Measurements from ENCODE around the gene NUDCD2. TPM values are rescaled to one million over a fixed set of nuclear protein-coding genes. Genes with fewer than 3 reads are reported as not detected.

NUDCD2 gene
- 19.2 TPM for total RNA-seq (ENCODE audit: unreplicated experiment)
- long read RNA-seq, full-length matches to known transcripts: 3 of 7 reads
- long read RNA-seq, partial matches to known transcripts: 0 of 7 reads
- long read RNA-seq, other reads (novel, unspliced or antisense): 4 of 7 reads

GRCh38 chr5:163459819-163460561, at the start of gene NUDCD2:
NUDCD2 (minus strand) TSS chr5:163460102; CDS start chr5:163460050, 52 bp downstream.
- H3K9me3 Mint-ChIP-seq (ENCODE audit: unreplicated experiment): peaks cover 8% of the 10 kb centered on the region
- peak within 1 kb of the TSS; percentile 99 for H3K4me3 Mint-ChIP-seq (ENCODE audit: unreplicated experiment)
- H3K27ac Mint-ChIP-seq (ENCODE audit: unreplicated experiment): peak within 1 kb of the TSS; percentile 96
- H3K4me1 Mint-ChIP-seq (ENCODE audit: low read depth, unreplicated experiment): peaks cover 4% of the 10 kb centered on the region
- peaks cover 3% of the 10 kb centered on the region for H3K36me3 Mint-ChIP-seq (ENCODE audit: unreplicated experiment)
- H3K27me3 Mint-ChIP-seq (ENCODE audit: unreplicated experiment): peaks cover 6% of the 10 kb centered on the region
- TF ChIP-seq CTCF (IDR thresholded peaks at IDR 0.05; ENCODE audit: partially characterized antibody, unreplicated experiment): no peak
- DNase-seq: peak; percentile 97

DNA sequence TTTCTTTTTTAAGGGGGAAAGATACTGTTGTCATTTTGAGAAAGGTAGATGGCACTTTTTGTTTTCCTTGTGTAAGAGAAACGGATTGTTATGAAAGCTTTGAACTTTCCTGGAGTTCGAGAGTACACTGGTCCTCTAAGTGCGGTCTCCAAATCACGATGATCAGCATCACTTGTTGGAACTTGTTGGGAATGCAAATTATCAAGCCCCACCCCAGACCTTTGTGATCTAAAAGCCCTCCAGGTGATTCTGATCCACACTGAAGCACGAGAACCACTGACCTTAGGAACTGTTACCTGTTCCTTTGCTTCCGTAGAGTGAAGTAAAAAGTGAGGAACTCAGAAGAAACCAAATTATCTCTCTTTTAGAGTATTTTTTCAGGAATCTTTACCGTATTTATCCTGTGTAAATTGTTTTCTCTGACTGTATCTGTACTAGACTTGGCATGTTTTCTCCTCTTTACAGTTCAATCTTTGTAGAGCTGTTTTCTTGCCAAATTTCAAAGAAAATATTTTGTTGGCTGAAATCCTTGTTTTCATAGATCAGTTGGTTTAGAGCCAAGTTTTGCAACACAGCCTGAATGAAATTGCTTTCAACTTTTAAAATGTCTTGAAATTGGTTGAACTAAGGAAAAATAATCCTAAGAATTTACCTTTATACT, 49.5 kb upstream of the NUDCD2 start:
- no peak overlapping the region for H3K4me3 Mint-ChIP-seq (ENCODE audit: unreplicated experiment)
- H3K27ac Mint-ChIP-seq (ENCODE audit: unreplicated experiment): no peak overlapping the region
- peaks cover 1% of the 10 kb centered on the region for H3K4me1 Mint-ChIP-seq (ENCODE audit: low read depth, unreplicated experiment)
- no peak for TF ChIP-seq CTCF (IDR thresholded peaks at IDR 0.05; ENCODE audit: partially characterized antibody, unreplicated experiment)
- no peak for DNase-seq
- no peaks in the 10 kb centered on the region for H3K27me3 Mint-ChIP-seq (ENCODE audit: unreplicated experiment)
- H3K9me3 Mint-ChIP-seq (ENCODE audit: unreplicated experiment): peaks cover 13% of the 10 kb centered on the region
- no peaks in the 10 kb centered on the region for H3K36me3 Mint-ChIP-seq (ENCODE audit: unreplicated experiment)

DNA sequence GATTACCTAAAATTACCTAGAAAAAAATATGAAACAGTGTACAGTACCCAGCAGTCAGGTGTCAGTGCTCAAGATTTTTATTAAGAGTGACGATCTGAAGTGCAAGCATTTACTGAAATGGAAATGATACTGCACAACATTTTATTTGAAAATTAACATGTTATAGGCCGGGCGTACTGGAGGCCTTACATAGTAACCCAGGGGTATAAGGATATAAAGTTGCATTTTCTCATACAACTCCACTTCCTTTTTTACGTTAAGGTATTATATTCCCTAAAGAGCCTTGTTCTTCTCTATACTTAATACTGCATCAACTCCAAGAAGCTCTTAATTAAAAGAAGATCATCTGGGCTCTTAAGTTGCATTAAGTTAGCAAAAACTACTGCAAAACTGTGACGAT, 48.9 kb upstream of the NUDCD2 start:
- Mint-ChIP-seq H3K4me1 (ENCODE audit: low read depth, unreplicated experiment) (peaks cover 1% of the 10 kb centered on the region), H3K27me3 (ENCODE audit: unreplicated experiment) (no peaks in the 10 kb centered on the region), H3K9me3 (ENCODE audit: unreplicated experiment) (peaks cover 14% of the 10 kb centered on the region), H3K36me3 (ENCODE audit: unreplicated experiment) (no peaks in the 10 kb centered on the region), H3K4me3 (ENCODE audit: unreplicated experiment) (no peak overlapping the region), H3K27ac (ENCODE audit: unreplicated experiment) (peak overlapping the region; percentile 15)
- no peak for TF ChIP-seq CTCF (IDR thresholded peaks at IDR 0.05; ENCODE audit: partially characterized antibody, unreplicated experiment)
- no peak for DNase-seq

DNA sequence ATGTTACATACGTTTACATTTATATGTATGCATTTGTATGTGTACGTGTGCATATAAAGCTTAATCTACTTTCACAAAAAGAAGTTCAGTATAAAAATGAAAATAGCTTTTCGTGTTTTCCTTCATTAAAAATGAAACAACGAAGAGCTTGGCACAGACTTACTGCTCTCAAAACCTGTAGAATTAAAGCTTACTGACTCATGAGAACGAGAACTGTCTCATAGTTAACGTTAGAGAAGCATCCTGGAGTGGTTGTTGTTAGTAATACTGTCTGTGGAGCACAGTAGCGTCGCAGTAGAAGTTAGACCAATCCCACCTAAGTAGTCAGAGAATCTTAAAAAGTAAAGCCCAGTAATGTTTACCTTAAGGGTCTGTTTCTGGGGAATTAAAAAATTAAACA, 46.8 kb upstream of the NUDCD2 start:
- H3K36me3 Mint-ChIP-seq (ENCODE audit: unreplicated experiment): no peaks in the 10 kb centered on the region
- no peak for TF ChIP-seq CTCF (IDR thresholded peaks at IDR 0.05; ENCODE audit: partially characterized antibody, unreplicated experiment)
- no peak overlapping the region for H3K27ac Mint-ChIP-seq (ENCODE audit: unreplicated experiment)
- H3K9me3 Mint-ChIP-seq (ENCODE audit: unreplicated experiment): peaks cover 13% of the 10 kb centered on the region
- H3K4me3 Mint-ChIP-seq (ENCODE audit: unreplicated experiment): peak overlapping the region; percentile 90
- no peaks in the 10 kb centered on the region for H3K27me3 Mint-ChIP-seq (ENCODE audit: unreplicated experiment)
- no peak for DNase-seq
- peaks cover 7% of the 10 kb centered on the region for H3K4me1 Mint-ChIP-seq (ENCODE audit: low read depth, unreplicated experiment)

- Mint-ChIP-seq H3K4me1 (ENCODE audit: low read depth, unreplicated experiment) (peaks cover 7% of the 10 kb centered on the region), H3K36me3 (ENCODE audit: unreplicated experiment) (no peaks in the 10 kb centered on the region), H3K4me3 (ENCODE audit: unreplicated experiment) (peak overlapping the region; percentile 90), H3K27me3 (ENCODE audit: unreplicated experiment) (no peaks in the 10 kb centered on the region), H3K9me3 (ENCODE audit: unreplicated experiment) (peaks cover 13% of the 10 kb centered on the region), H3K27ac (ENCODE audit: unreplicated experiment) (peak overlapping the region; percentile 96)
- no peak for TF ChIP-seq CTCF (IDR thresholded peaks at IDR 0.05; ENCODE audit: partially characterized antibody, unreplicated experiment)
- DNase-seq: no peak
Measured at GRCh38 chr5:163506095-163506457, 46.2 kb upstream of the NUDCD2 start.

Data from glutamatergic neuron (in vitro differentiated cells).